Measurements from ENCODE around the gene LAMB1.
A peak's percentile ranks its signal among the peaks of the same experiment; 100 is the strongest.

LAMB1 gene

DNA sequence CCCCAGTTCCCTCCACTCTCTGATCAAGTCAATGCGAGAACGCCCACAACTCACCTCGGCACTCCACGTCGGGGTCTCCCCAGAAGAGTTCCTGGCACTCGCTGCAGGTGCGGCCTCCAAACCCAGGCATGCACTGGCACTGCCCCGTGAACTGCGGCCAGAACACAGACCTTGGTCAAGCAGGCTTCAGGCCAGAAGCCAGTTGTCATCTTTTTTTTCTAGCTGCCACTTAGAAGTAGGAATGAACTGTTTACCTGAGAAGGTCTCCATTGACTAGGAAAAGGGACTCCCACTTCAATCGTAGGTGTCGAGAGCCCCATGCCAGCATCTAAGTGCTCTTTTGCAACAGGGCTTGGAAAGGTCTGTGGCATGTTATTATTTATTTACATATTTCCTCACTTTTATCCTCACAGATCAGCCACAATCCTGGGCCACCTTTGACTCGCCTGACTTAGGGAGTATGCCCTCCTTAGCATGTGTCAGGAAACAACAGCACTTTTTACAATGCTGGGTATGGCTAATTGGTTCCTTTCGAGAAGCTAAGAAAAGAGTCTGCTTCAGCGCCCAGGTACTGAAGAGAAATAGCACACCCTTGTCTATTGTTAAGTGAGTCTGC, 51.7 kb downstream of the LAMB1 start:
- TF ChIP-seq, protein P1, sequence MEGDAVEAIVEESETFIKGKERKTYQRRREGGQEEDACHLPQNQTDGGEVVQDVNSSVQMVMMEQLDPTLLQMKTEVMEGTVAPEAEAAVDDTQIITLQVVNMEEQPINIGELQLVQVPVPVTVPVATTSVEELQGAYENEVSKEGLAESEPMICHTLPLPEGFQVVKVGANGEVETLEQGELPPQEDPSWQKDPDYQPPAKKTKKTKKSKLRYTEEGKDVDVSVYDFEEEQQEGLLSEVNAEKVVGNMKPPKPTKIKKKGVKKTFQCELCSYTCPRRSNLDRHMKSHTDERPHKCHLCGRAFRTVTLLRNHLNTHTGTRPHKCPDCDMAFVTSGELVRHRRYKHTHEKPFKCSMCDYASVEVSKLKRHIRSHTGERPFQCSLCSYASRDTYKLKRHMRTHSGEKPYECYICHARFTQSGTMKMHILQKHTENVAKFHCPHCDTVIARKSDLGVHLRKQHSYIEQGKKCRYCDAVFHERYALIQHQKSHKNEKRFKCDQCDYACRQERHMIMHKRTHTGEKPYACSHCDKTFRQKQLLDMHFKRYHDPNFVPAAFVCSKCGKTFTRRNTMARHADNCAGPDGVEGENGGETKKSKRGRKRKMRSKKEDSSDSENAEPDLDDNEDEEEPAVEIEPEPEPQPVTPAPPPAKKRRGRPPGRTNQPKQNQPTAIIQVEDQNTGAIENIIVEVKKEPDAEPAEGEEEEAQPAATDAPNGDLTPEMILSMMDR (conservative IDR thresholded peaks at IDR 0.05) = no peak
- peak overlapping the region; percentile 44 for H3K27ac ChIP-seq

DNA sequence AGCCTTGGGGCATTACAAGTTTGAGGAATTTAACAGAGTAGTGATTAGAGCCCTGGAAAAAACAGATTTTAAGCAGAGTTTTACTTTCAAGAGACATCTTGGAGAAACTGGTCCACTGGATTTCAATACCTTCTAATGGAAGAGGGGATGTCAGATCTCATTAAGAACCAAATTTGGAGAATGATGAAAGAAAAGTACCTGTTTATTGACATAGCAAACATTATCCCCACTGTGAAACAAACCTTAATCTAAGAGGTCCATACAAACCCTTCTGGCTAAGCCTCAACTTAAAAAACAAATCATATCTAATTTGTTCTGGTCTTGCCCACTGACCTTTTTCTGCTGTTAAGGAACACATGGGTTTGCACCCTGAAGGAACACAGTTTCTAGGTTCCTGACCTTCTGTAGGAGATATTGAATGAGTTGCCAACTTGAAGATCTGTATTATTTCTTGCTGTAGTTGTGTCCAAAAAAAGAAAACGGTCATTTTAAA, 53.5 kb downstream of the LAMB1 start:
- TF ChIP-seq, protein P1 (conservative IDR thresholded peaks at IDR 0.05) = no peak
- peak overlapping the region; percentile 44 for H3K27ac ChIP-seq

DNA sequence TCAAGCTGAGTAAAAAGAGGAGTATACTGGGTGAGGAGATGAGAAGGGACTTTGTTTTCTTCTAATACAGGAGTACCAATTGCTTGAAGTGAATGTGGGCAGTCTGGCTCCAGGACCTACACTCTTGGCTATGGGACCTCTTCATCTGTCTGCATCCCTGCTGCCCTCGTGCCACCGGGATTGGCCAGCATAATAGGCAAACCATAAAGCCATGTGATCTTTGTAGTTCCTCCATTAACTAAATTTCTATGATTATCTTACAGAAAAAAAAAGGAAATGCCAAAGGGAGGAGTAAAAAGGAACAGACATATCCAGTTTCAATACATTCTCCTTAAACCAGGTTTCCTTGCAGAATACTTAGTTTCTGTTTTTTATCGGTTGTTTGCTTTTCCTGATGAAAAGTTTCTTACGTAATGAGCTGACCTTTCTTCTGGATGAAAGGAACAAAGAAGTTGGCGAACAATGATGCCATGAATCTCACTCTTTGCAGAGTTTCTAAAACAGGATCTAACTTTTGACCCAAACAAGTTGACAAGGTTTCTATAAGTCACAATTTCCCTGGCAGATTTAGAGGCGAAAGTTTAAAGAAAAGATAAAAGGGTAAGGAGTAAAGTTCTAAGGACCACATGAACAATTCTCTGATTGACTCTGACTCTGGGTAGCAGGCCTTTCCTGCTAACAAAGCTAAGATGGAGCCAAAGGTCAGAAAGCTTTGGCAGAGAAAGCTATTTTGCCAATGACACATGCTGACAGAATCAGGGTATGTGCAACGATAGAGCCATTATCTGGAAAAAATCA, 54.1 kb downstream of the LAMB1 start:
- TF ChIP-seq, protein P1 (conservative IDR thresholded peaks at IDR 0.05) = no peak
- peak overlapping the region; percentile 44; the same call in 1 of the 2 replicates for H3K27ac ChIP-seq

DNA sequence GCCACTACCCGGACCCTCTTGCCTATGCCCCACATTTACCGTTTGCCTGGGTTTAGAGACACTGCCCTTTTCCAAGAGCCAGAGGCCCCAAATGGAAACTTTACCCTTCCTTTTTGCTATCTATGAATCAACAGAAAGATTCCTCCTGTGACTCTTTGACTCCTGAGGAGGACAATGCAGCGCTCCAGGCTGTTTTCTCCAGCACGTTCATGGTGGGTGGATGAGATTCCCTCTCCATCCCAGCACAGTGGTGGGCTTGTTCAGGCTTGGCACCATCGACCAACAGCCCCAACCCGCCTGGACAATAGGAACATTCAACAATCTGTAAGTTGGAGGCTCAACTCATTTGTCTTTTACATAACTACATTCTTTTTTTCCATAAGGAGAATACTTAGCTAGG, 56.1 kb downstream of the LAMB1 start:
- TF ChIP-seq, protein P1 (conservative IDR thresholded peaks at IDR 0.05) = no peak
- no peak overlapping the region for H3K27ac ChIP-seq

DNA sequence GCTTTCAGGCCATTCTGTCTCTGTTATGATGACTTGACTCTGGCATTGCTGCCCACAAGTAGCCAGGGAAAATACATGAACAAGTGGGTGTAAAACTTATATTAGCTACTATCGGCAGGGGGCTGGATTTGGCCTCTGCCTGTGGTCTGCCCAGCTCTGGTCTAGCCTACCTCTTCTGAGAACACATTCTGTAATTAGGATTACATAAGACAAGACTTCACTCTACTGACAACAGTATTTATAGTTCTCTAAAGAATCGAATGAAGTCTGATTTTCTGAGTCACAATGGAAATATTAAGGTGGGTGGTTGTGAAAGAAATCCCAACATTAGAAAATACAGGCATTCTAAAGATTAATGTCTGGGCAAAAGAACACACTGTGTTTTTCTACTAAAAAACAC, 56.5 kb downstream of the LAMB1 start:
- no peak overlapping the region for H3K27ac ChIP-seq

DNA sequence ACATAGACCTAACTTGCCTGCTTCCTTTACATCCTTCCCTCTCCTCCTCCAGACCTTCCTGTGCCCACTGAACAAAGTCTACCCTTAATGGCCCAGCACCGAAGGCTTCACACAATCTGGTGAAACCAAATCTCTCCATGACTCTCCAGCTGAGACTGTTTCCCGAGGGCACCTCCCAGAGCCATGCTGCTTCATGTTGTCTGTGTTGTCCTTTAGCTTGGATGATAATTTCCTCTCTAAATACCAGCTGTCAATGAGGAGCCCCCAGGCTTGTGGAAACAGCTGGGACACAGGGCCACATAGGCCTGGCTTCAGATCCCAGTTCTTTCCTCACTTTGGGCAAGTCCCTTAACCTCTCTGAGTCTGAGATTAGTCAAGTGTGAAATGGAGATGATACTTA, 57.6 kb downstream of the LAMB1 start:
- TF ChIP-seq, protein P1 (conservative IDR thresholded peaks at IDR 0.05) = no peak
- H3K27ac ChIP-seq = no peak overlapping the region

More for the DNA sequence above, 56.5 kb downstream of the LAMB1 start:
- TF ChIP-seq, protein P1 (conservative IDR thresholded peaks at IDR 0.05) = no peak

DNA sequence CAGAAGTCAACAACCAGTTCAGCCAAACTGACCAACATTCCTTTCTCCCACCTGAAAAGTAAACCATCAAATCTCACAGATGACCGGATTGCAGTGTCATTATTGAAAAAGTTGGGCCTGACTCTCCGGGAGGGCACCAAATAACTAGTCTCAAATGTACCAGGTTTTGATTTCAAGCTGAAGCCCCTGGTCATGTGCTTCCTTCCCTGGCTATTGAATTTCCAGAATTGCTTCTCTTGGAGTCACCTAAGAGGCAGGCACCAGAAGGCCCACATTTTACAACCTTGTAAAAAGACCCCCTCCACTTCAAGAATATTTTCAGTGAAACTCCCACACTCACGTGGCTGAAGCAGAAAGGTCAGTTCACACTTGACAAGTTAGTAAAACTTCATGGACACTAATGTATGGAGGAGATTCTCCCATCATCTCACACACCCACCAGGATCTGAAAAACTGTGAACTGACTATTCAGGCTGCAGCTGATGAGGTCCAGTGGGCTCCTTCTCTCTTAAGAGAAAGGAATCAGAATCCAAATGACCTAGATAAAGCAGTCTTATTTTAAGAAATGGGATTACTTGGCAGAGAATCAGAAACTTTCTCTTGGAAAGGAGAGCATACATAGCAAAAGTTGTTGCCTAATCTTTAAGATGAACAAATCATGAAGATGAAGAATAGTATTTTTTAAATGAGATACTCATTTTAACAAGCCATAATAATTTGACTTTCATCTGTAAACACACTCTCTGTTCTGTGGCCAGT, 58.4 kb downstream of the LAMB1 start:
- TF ChIP-seq, protein P1 (conservative IDR thresholded peaks at IDR 0.05) = no peak
- no peak overlapping the region for H3K27ac ChIP-seq
